ENCODE results near the gene SMOC2.

SMOC2 gene

GRCh38 chr6:168624948-168625347, 184.0 kb downstream of the SMOC2 start:
- DNase-seq (ENCODE audit: low read depth, low spot score): no peak

- DNase-seq (ENCODE audit: low read depth, low spot score): no peak
Measured at GRCh38 chr6:168625602-168626001, 184.6 kb downstream of the SMOC2 start.

GRCh38 chr6:168626046-168626602, 185.1 kb downstream of the SMOC2 start:
- no peak for DNase-seq (ENCODE audit: low read depth, low spot score)

- DNase-seq (ENCODE audit: low read depth, low spot score): no peak
Measured at GRCh38 chr6:168627506-168628175, 186.7 kb downstream of the SMOC2 start.

GRCh38 chr6:168628176-168628553, 187.2 kb downstream of the SMOC2 start:
- no peak for DNase-seq (ENCODE audit: low read depth, low spot score)

- no peak for DNase-seq (ENCODE audit: low read depth, low spot score)
Measured at GRCh38 chr6:168628732-168629245, 187.8 kb downstream of the SMOC2 start.

- no peak for DNase-seq (ENCODE audit: low read depth, low spot score)
Measured at GRCh38 chr6:168631564-168631963, 190.6 kb downstream of the SMOC2 start.

GRCh38 chr6:168632694-168633093, 191.7 kb downstream of the SMOC2 start:
- DNase-seq (ENCODE audit: low read depth, low spot score): no peak

- no peak for DNase-seq (ENCODE audit: low read depth, low spot score)
Measured at GRCh38 chr6:168634541-168635328, 193.8 kb downstream of the SMOC2 start.

- DNase-seq (ENCODE audit: low read depth, low spot score): no peak
Measured at GRCh38 chr6:168636147-168637004, 195.4 kb downstream of the SMOC2 start.

GRCh38 chr6:168637834-168638233, 196.8 kb downstream of the SMOC2 start:
- no peak for DNase-seq (ENCODE audit: low read depth, low spot score)

GRCh38 chr6:168638468-168639271, 197.7 kb downstream of the SMOC2 start:
- DNase-seq (ENCODE audit: low read depth, low spot score): no peak

- DNase-seq (ENCODE audit: low read depth, low spot score): no peak
Measured at GRCh38 chr6:168640181-168640580, 199.2 kb downstream of the SMOC2 start.

GRCh38 chr6:168640768-168641167, 199.8 kb downstream of the SMOC2 start:
- no peak for DNase-seq (ENCODE audit: low read depth, low spot score)

GRCh38 chr6:168641446-168641845, 200.5 kb downstream of the SMOC2 start:
- DNase-seq (ENCODE audit: low read depth, low spot score): no peak

GRCh38 chr6:168643401-168643800, 202.4 kb downstream of the SMOC2 start:
- DNase-seq (ENCODE audit: low read depth, low spot score): no peak

GRCh38 chr6:168645326-168645725, 204.3 kb downstream of the SMOC2 start:
- no peak for DNase-seq (ENCODE audit: low read depth, low spot score)

GRCh38 chr6:168647271-168647670, 206.3 kb downstream of the SMOC2 start:
- DNase-seq (ENCODE audit: low read depth, low spot score): no peak

GRCh38 chr6:168648240-168649125, 207.5 kb downstream of the SMOC2 start:
- no peak for DNase-seq (ENCODE audit: low read depth, low spot score)

- DNase-seq (ENCODE audit: low read depth, low spot score): no peak
Measured at GRCh38 chr6:168649209-168649608, 208.2 kb downstream of the SMOC2 start.
